Tibial nerve (tissue), 4 donors: Measurements from ENCODE around the gene KRT34. TPM values are rescaled to one million over a fixed set of nuclear protein-coding genes. Genes with fewer than 3 reads are reported as not detected.
"Not testable (repeated sequence)": the region's sequence is repeated elsewhere in the genome, so short reads cannot be mapped to it uniquely, and the experiment has no call there.

ENCODE experiments used
- DNase-seq, 2 donors: peaks; one replicate each; pipeline ENCODE4 v3.0.0-alpha.2; 2019; ENCODE audit warnings: low spot score in 2 of 2
- H3K27ac ChIP-seq, 4 donors: fragments of 200-600 bp; sonication (generic) in 3 of 4; one replicate each; pipeline ENCODE4 v1.5.1; 2017 to 2019; ENCODE audit warnings: mild to moderate bottlenecking in 1 of 4
- H3K27me3 ChIP-seq, 2 donors: fragments of 200-600 bp; sonication (generic) in 1 of 2; one replicate each; pipeline versions ENCODE4 v1.5.1 to v1.6.0; 2017 to 2019
- H3K36me3 ChIP-seq, 3 donors: fragments of 200-600 bp; sonication (generic); one replicate each; pipeline ENCODE4 v1.5.1; 2018 to 2019
- H3K4me1 ChIP-seq, 4 donors: fragments of 200-600 bp; sonication (generic) in 3 of 4; one replicate each; pipeline ENCODE4 v1.5.1; 2017 to 2019
- H3K4me3 ChIP-seq, 4 donors: fragments of 200-600 bp; sonication (generic) in 3 of 4; one replicate each; pipeline ENCODE4 v1.5.1; 2017 to 2019; ENCODE audit warnings: mild to moderate bottlenecking in 1 of 4, moderate library complexity in 1 of 4
- H3K9me3 ChIP-seq, 4 donors: fragments of 200-600 bp; sonication (generic) in 3 of 4; one replicate each; pipeline ENCODE4 v1.5.1; 2017 to 2019
- EP300 ChIP-seq, 2 donors: sonication (generic); formaldehyde crosslinking; IDR thresholded peaks; one replicate each; pipeline ENCODE4 v1.6.1; 2017; ENCODE audit warnings: antibody characterized with exemption in 2 of 2, mild to moderate bottlenecking in 1 of 2
- POLR2A ChIP-seq, 2 donors: fragments of 450-650 bp; IDR thresholded peaks; one replicate each; pipeline ENCODE4 v1.6.1; 2017; ENCODE audit warnings: antibody characterized with exemption in 2 of 2, mild to moderate bottlenecking in 2 of 2, moderate library complexity in 2 of 2
- WGBS, 2 donors: methylation state at CpG; one replicate each; pipeline ENCODE4 v1.1.5; 2018; 5-methylcytosine and 5-hydroxymethylcytosine counted together
- total RNA-seq, 4 donors: library from RNA; depleted of rRNA; stranded (reverse); fragments of >200 nt; gene quantifications; one replicate each; pipeline ENCODE4 v1.1.0, GENCODE V29; 2016
- TF ChIP-seq, protein P1 (sequence below), 5 experiments: fragments of 200-600 bp in 3 of 5; fragments of 450-650 bp in 2 of 5; sonication (generic) in 3 of 5; IDR thresholded peaks; one replicate each; pipeline ENCODE4 v1.5.1; 2016 to 2019; ENCODE audit warnings: antibody characterized with exemption in 5 of 5, mild to moderate bottlenecking in 3 of 5, moderate library complexity in 2 of 5

KRT34 gene
- total RNA-seq, 4 donors from 2014 or later: not detected

DNA sequence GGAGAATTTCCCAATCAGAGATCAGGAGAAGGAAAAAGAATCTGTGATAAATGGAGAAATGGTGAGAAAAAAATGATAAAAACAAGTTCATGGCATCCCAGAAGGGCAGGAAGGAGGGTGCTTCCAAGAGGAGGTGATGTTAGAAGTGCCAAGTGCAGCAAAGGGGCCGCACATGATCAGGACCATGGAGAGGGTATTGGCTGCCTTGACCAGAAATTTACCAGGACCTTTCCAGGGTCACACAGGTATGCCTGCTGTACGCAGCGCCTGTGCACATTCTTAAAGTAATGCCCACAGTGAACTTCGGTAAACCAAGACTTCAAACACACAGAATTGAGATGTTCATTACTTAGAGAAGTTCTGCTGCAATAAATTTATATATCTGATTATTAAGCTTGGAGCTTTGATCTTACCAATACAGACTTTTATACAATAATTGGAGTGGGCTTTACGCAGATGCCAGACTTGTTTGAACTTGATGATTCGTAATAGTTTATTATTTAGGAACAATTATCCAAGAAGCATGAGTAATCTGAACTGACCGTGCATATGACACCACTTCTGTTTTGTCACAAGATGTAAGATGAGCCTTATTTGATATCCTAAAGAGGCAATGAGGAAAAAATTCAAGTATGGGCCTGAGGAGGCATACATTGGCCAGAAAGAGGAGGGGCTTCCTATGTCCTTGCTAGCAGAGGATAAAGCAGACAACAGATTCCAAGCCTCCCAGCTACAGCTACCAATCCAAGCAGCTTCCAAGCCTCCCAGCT, 29.3 kb downstream of the KRT34 start:
- Histone ChIP-seq H3K4me1 (no peaks in the 10 kb centered on the region), H3K27me3 (no peaks in the 10 kb centered on the region), H3K27ac (no peak overlapping the region), H3K36me3 (no peaks in the 10 kb centered on the region), H3K9me3 (peaks cover 0 to 4% (median 0%) of the 10 kb centered on the region in 4 donors), H3K4me3 (no peak overlapping the region)
- DNase-seq: no peak
- no peak for TF ChIP-seq POLR2A (IDR thresholded peaks at IDR 0.05)
- TF ChIP-seq, protein P1, sequence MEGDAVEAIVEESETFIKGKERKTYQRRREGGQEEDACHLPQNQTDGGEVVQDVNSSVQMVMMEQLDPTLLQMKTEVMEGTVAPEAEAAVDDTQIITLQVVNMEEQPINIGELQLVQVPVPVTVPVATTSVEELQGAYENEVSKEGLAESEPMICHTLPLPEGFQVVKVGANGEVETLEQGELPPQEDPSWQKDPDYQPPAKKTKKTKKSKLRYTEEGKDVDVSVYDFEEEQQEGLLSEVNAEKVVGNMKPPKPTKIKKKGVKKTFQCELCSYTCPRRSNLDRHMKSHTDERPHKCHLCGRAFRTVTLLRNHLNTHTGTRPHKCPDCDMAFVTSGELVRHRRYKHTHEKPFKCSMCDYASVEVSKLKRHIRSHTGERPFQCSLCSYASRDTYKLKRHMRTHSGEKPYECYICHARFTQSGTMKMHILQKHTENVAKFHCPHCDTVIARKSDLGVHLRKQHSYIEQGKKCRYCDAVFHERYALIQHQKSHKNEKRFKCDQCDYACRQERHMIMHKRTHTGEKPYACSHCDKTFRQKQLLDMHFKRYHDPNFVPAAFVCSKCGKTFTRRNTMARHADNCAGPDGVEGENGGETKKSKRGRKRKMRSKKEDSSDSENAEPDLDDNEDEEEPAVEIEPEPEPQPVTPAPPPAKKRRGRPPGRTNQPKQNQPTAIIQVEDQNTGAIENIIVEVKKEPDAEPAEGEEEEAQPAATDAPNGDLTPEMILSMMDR (IDR thresholded peaks at IDR 0.05): no peak
- TF ChIP-seq EP300 (IDR thresholded peaks at IDR 0.05): no peak
- 80 to 85% methylated on average over 7 of the region's 7 CpGs for WGBS, 2 donors

GRCh38 chr17:41351177-41351576, 30.9 kb downstream of the KRT34 start:
- WGBS, 2 donors: 88 to 91% methylated on average over 2 of the region's 2 CpGs
- DNase-seq: no peak
- H3K4me3 ChIP-seq: no peak overlapping the region
- no peak for TF ChIP-seq POLR2A (IDR thresholded peaks at IDR 0.05)
- TF ChIP-seq EP300 (IDR thresholded peaks at IDR 0.05): no peak
- TF ChIP-seq, protein P1 (IDR thresholded peaks at IDR 0.05): no peak
- no peaks in the 10 kb centered on the region for H3K36me3 ChIP-seq
- H3K4me1 ChIP-seq: no peaks in the 10 kb centered on the region
- peaks cover 0 to 2% (median 0%) of the 10 kb centered on the region in 4 donors for H3K9me3 ChIP-seq
- no peak overlapping the region for H3K27ac ChIP-seq
- H3K27me3 ChIP-seq: no peaks in the 10 kb centered on the region

DNA sequence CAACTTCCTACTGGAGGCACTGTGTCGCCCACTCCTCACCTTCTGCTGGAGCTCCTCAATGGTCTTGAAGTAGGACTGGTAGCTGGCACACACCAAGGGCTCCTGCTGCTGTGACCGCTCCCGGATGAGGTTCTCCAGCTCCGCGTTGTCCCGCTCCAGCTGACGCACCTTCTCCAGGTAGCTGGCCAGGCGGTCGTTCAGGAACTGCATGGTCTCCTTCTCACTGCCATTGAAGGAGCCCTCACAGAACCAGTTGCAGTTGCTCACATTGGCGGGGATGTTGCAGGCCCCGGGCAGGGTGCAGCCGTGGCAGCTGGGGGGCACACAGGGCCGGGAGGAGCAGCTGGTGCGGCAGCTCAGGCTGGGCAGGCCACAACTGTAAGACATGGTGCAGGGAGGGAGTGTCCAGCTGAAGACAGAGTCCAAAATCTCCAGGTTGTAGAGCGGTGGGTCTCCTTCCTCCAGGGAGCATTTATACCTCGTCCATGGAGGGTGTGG, 31.7 kb downstream of the KRT34 start, which contains the start of gene KRT33A:
KRT33A (minus strand) TSS at position 448 of the 498 bp plus-strand sequence; CDS start at position 387, 61 bp downstream.
- H3K4me3 ChIP-seq, H3K27ac ChIP-seq, H3K4me1 ChIP-seq, H3K27me3 ChIP-seq, DNase-seq, H3K36me3 ChIP-seq, H3K9me3 ChIP-seq: not testable (repeated sequence)
- 89 to 91% methylated on average over 16 of the region's 16 CpGs for WGBS, 2 donors

DNA sequence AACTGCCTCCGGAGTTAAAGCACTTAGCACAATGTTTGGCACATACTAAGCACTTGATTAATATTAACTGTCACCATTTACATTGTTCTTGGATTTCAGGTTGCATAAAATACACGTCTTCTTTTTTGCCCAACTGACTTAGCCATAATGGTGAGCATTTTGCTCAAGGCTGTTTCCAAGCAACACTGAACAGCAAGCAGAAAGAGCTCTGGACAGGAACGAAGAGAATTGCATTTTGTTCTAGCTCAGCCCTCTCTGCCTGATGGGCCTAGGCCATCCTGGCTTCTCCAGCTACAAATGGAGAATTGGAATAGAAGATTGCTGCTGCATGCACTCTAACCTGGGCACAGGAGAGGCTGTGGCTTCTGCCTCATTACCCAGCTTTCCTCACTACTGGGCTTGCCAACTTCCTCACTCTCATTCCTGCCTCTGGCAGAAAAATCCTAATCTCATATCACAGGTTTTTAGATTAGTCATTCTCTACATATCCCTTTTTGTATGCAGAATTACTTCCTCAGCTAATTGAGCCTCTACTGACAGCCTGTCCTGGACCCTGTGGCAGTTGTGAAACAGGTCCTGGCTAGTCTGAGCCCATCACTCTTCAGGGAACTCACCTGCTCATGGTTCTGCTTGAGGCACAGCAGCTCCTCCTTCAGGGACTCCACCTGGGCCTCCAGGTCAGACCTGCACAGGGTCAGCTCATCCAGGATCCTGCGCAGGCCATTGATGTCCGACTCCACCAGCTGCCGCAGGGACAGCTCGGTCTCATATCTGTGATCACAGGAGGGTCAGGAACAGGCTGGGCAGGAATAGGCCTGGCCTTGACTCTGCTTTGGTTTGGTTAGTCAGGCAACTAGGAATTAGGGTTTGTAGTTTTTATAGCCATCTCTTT, 34.0 kb downstream of the KRT34 start:
- H3K9me3 ChIP-seq: no peaks in the 10 kb centered on the region
- no peak for DNase-seq
- WGBS, 2 donors: 85 to 87% methylated on average over 6 to 7 of the region's 7 CpGs

DNA sequence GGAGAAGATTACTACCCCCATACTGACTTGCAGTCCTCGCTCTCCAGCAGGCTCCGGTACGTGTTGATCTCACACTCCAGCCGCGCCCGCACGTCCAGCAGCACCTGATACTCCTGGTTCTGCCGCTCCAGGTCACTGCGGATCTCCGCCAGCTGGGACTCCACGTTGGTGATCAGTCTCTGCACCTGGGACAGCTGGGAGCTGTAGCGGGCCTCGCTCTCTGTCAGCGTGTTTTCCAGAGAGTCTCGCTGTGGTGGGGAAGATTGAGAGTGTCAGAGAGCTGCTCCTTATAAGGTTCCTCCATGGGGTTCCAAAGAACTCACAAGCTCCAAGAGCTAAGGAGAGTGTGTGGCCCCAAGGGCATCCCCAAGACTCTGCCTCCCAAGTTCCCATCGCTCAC, 35.7 kb downstream of the KRT34 start:
- H3K36me3 ChIP-seq, H3K27ac ChIP-seq, DNase-seq, H3K4me1 ChIP-seq, H3K27me3 ChIP-seq, H3K4me3 ChIP-seq: not testable (repeated sequence)
- H3K9me3 ChIP-seq: peaks cover 0 to 14% (median 0%) of the 10 kb centered on the region in 4 donors
- WGBS, 2 donors: 69 to 73% methylated on average over 15 to 16 of the region's 16 CpGs

More for the DNA sequence above, 34.0 kb downstream of the KRT34 start:
- H3K27ac ChIP-seq: no peak overlapping the region
- H3K4me1 ChIP-seq: peaks cover 0 to 4% (median 0%) of the 10 kb centered on the region in 4 donors
- TF ChIP-seq EP300 (IDR thresholded peaks at IDR 0.05) (no peak), POLR2A (IDR thresholded peaks at IDR 0.05) (no peak)
- TF ChIP-seq, protein P1 (IDR thresholded peaks at IDR 0.05): no peak
- H3K27me3 ChIP-seq: no peaks in the 10 kb centered on the region
- H3K4me3 ChIP-seq: no peak overlapping the region
- H3K36me3 ChIP-seq: no peaks in the 10 kb centered on the region
